NCI-H2107 treated with DMSO at 0.1 percent for 48 hours (cell line): ENCODE results near the gene AKR1B15.
"Not testable (repeated sequence)": the region's sequence is repeated elsewhere in the genome, so short reads cannot be mapped to it uniquely, and the experiment has no call there.

Source experiments
- DNase-seq: peaks from one replicate; lab custom pipeline; 2025; ENCODE audit not compliant: unreplicated experiment; lab: John Stamatoyannopoulos, UW

AKR1B15 gene

DNA sequence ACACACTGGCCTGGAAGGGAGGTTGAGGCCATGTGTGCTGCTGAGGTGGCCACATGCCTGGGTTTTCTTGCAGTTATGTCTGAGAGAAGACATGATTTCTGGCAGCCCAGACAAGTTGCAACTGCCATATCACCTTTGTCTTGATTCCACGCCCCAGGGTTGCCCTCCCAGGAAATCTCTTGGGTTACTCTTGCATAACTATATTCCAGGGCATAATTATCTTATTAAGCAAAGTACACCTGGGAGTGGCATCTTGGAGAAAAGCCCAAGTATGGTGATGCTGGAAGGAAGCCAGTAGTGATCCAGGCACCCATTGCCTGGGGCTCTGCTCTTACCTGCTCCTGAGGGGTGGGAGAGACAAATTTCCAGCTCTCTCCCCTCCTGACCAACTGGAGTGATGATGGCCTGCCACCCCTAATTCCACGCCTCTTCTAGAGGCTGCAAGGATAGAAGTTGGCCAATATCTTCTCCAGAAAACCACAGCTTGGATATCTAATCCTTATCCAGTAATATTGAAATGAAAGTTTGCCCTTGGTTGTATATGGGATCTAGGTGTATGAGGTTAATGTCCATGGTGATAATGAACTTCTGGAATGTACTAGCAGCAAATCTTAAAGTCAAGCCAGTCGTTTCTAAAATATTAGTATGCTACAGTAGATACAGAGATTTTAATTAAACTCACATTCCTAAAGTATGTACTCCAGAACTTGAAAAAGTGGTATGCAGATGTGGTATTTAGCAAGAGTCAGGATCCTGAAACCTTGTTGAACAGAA lies 16.5 kb upstream of the AKR1B15 start:
- no peak for DNase-seq

DNA sequence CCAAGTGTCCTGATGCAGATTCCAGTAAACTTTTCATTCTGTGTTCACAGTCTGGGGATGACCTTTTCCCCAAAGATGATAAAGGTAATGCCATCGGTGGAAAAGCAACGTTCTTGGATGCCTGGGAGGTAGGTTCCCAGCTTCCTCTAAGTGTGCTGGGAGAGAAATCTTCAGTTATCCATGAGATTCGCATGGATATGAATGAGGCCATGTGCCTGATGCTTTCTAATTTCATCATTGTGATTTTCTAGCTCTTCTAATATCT lies 16.0 kb upstream of the AKR1B15 start:
- no peak for DNase-seq

DNA sequence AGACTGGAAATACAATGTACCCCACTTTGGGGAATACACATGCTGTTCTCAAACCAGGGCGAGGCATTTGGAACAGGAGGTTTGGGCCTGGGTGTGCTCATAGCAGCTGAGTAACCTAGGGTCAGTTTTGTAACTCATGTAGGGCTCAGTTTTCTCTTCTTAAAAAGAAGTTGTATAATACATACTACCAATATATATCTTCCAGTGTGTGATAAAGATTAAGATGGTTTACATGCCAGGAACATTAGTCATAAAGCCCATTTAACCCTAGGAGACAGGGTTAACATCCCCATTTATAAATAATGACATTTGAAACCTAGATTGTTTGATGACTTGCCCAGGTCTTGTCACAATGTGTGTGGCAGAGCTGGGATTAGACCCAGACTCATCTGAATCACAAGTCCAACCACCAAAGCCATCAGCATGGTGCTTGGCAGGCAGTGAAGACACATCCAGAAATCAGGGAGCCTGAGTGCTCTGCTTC lies 15.6 kb upstream of the AKR1B15 start:
- DNase-seq, result no peak

DNA sequence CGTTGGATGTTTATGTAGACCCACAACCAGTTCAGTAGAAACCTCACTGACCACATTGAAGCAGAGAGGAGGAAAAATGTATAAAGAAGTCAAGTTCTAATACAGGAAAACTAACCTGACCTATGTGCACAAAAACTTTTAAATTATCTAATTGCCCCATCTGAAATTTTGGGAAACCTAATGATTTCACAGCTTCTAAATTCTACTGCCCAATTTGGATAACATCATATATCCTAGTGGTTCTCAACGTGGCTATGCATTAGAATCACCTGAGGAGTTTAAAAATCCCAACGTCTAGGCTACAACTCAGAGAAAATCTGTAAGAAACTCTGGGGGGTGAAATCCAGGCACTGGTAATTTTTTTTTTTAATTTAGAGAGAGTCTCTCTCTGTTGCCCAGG lies 14.3 kb upstream of the AKR1B15 start:
- no peak for DNase-seq

DNA sequence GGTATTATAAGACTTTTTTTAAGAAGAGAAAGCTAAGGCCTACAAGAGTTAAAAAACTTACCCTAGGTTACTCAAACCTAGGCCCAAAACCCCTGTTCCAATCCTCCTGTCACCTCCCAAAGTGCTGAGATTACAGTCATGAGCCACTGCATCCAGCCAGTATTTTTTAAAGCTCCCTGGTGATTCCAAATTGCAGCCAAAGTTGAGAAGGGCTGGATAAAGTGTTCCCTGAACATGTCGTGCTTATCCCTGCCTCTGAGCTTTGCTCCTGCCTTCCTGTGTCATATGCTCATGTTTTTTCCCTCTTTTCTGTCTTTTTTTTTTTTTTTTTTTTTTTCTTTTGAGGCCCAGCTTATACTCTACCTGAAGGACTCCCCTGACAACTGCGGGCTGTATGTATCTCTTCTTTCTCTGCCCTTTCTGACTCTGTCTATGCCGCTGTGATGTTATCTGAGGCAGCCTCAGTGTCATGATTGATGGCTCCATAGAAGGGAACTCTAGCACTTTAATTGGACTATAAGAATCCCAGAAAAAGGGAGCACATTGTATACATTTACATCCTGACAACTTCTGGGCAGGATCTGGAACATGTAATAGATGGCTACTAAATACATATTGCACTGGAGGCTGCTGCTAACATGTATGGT lies 13.5 kb upstream of the AKR1B15 start:
- DNase-seq, result no peak

DNA sequence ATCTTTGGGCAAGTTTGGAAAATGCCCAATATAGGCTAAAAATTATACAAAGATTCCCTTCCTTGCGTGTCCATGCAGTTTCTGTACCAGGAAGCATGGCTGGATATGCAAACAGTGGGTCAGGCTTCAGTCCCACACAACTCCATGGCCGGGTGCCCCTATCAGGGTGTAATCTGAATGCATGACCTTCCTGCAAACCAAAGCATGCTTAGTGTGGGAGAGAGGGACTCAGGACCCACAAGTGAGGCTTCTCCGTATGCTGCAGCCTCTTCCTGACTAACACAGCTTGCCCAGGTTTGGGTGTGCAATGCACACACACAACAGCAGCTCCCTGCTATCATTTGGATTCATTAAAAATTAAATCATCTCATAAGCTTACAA lies 13.0 kb upstream of the AKR1B15 start:
- DNase-seq, result no peak

DNA sequence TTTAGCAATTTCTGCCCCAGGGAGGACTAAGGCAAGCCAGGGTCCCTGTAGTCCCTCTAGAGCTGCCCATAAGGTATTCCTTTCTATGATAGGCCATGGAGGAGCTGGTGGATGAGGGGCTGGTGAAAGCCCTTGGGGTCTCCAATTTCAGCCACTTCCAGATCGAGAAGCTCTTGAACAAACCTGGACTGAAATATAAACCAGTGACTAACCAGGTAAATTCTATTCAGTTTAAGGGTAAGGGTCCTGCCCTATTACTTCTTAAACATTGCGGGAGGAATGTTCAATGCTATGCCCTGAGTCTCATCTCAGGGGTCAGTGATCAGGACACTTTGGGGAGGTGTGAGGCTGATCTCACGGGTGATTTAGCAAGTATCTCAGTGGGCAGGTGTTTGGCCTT lies 12.4 kb upstream of the AKR1B15 start:
- DNase-seq, result not testable (repeated sequence)

DNA sequence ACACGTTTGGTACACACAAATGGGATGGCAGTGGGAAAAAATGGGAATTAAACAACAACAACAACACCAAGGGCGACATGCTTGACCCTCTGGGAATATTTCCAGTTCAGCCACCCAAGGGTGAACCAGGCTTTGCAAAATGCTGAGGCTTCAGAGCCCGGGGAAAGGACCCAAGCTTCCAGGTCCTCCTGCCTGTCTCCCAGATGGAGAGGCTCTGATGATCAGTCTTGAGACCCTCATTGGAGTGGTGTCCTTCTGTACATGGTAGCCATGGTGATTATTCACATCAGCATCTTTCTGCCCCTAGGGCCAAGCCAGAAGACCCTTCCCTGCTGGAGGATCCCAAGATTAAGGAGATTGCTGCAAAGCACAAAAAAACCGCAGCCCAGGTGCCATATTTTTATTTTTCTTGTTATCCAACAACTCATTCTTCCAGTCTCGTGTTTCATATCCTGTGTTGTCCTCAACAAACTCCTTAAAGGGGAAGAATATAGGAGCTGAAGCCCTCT lies 11.6 kb upstream of the AKR1B15 start:
- not testable (repeated sequence) for DNase-seq

DNA sequence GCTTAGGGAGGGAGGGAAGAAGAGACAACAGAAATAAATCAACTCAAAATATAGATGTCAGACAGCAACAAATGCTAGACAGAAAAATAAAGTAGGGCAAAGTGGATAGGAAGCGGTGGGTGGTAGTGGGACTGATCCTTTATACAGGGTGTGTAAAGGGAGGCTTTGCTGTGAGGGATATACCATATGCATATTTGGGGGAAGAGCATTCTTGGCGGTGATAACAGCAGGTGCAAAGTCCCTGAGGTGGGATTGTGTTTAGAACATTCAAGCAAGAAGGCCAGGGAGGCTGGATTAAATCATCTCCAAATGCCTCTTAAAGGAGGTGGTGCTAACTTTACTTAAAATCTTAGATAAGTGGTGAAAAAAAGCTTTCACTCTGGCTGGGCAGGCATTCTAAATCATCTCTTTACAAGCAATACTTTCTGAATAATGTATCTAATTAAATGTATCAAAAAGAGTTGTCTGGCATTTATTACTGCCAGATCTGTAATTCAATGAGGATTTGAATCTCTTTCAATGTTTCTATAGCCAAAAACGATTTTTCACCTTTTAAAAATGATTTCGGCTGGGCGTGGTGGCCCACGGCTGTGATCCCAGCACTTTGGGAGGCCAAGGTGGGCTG lies 9.4 kb upstream of the AKR1B15 start:
- DNase-seq, result no peak

DNA sequence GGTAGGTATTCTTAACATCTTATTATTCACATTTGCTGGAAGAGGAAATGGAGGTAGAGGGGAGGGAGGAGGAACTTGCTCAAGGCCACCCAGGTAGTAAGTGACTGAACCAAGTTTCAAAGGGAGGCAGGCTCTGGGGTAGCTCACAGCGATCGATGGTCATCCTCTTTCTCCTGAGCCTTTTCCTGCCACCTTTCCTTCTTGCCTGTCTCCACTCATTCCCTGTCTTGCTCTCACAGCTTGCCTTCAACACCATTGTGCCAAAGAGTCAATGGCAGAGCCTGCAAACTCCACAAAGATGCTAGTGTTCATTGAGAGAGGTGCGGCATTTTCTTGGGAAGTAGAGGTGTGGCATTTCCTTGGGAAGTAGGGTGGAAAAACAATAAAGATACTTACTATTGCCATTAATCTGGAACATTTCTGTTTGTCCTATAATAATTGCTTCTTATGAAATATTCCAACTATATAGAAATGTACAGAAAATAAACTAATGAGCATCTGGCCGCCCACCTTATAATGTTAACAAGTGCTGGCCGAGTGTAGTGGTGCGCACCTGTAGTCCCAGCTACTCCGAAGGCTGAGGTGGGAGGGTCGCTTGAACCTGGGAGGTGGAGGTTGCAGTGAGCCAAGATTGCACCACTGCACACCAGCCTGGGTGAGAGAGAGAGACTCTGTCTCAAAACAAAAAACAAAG lies 7.3 kb upstream of the AKR1B15 start:
- DNase-seq, result not testable (repeated sequence)

DNA sequence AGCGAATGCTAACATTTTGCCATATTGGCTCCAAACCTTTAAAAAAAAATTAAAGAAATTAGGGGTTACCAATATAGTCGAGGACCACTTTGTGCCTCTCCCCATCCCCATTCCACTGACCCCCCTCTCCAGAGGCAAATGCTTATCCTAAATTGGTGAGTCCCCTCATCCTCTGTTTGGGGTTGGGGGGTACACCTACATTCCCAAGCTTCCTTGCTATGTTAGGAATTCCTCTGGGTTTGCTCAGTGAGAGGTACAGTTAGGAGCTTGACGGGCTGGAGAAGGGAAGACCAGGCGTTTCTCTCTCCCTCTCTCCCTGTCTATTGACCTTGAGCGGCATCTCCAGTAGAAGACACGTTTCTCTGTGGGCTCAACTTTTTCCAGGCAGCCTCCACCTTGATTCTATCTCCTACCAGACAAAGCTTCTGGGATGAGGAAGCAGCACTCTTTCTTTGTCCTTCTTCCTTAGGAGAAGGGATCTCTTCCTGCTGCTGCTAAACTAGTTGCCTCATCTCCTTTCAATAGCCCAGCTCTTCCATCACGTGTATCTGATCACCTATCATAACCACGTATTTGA lies 6.6 kb upstream of the AKR1B15 start:
- DNase-seq, result no peak

DNA sequence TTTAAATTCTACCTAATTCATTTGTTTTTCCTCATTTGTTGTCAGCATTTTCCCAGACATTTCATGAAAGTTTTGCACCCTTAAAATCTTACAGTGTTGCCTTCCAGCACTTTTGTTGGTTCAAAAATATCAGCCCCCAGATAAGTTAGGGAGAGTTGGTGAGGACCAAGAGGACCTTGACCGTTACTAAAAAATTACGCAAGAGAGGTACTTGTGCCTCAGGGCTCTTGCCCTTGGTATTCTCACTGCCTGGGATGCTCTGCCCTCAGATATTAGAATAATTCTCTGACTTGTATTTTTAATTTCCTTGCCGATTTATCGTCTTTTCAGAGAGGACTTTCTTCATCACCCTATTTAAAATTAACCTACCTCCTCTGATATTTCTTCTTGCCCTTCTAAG lies 3.5 kb upstream of the AKR1B15 start:
- no peak for DNase-seq

DNA sequence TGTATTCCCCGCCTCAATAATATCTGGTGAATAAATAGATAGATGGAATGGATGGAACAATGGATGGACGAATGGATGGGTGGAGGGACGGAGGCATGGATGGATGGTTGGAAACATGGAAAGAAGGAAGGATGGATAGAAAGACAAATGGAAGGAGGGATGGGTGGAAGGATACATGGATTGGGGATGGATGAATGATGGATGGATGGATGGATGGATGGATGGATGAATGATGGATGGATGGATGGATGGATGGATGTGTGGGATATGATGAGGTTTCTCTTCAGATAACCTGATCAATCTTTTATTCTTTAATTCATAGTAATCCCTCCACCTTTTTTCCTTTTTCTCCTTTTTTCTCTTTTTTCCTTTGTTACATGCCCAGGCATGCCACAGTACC lies 3.0 kb upstream of the AKR1B15 start:
- no peak for DNase-seq

DNA sequence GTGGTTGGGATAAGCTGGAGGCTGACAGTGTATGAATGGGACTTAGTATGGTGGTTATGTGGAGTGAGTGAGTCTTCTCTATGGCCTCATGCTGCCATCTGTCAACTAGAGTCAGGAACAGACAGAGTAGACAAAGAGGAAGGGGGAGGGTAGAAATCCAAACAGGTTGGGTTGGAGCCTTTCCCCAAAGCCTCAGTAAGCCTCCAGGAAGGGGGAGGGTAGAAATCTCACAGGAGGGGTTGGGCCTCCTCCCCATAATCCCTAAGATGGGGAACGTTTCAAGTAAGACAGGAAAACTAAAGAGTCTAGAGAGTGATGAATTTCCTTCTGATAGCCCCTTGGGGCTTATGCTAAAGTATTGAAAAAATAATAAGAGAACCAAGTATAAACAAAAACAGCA lies 2.0 kb upstream of the AKR1B15 start:
- DNase-seq, result peak; percentile 35

DNA sequence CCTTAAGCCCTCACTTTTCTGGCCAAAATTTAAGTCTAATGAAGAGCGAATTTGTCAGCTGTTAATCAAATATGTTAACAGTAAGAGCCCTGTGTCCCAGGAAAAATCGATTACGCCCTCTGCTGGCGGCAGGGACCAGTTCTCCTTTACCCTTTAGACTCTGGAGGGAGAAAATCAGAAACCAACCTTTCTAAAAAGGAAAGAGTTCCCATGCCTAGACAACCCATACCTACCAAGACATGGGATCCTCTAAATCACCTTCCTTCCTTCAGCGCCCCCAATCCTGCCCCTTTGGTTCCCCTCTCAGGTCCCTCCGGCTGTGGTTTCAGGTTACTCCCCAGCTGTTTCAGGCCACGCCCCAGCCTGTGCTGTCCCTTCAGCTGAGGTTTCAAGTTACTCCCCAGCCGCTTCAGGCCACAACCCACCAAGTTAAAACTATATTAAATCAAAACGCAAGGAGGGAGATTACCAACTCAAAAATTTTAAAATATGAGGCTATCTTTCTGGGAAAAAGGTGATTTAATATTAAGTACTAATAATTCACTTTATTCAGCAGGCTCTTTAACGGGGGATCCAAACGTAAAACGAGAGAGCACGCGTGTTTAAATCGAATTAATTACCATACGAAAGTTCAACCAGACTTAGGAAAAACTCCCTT lies 1.4 kb upstream of the AKR1B15 start:
- peak; percentile 73 for DNase-seq

DNA sequence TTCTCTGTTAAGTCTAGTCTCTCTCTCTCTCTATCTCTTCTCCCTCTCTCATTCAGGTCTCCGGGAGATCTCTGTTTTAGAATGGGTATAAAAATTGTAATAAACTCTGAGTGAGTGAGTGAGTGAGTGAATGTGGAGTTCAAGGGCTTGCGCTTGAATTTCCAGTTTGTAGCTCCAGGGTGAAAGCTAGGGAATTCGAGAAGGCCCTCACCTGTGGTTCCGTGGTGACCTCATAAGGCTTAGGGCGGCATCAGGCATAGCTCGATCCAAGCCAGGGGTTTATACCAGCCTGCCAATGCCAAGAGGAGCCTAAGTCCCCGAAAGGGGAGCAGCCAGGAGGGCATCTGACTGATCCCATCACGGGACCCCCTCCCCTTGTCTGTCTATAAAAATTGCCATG lies 456 bp downstream of the AKR1B15 start:
- no peak for DNase-seq

DNA sequence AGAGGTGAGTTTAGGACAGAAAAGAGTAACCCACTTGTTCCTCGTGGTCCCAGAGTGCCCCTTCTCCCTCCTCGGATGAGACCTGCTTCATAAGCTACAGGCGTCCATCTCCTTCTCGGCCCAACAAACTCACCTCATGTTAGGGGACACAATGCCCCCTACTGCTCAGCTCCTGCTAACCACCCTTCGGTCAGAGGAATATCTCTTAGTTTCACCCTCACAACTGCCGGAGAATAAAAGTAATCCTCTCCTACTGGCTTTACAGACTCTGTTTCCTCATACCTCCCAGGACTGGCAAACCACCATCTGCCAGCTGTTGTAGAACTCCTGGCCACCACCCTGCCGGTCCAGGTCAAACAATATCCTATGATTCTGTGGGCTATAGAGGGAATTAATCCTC lies 3.2 kb downstream of the AKR1B15 start:
- DNase-seq, result no peak

DNA sequence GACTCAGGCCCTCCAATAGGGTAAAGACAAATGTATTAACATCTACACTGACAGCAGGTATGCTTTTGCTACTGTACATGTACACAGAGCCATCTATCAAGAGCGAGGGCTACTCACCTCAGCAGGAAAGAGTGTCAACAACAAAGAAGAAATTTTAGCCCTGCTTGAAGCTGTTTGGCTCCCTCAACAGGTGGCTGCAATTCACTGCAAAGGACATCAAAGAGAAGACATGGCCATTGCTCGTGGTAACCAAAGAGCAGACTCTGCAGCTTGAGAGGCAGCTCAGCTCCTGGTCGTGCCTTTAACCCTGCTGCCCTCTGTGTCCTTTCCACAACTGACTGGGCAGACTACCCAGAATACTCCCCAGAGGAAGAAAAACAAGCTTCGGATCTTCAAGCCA lies 5.1 kb downstream of the AKR1B15 start:
- no peak for DNase-seq

DNA sequence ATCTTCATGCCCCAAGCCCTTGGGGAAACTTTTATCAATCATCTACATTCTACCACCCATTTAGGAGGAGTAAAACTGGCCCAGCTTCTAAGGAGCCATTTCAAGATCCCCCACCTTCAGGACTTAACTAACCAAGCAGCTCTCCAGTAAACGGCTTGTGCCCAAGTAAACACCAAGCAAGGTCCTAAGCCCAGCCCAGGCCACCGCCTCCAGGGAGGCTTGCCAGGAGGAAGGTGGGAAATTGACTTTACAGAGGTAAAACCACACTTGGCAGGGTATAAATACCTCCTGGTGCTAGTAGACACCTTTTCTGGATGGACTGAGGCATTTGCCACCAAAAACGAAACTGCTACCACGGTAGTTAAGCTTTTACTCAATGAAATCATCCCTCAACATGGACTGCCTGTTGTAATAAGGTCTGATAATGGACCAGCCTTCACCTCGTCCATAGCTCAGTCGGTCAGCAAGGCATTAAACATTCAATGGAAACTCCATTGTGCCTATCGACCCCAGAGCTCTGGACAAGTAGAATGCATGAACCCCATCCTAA lies 5.6 kb downstream of the AKR1B15 start:
- no peak for DNase-seq

DNA sequence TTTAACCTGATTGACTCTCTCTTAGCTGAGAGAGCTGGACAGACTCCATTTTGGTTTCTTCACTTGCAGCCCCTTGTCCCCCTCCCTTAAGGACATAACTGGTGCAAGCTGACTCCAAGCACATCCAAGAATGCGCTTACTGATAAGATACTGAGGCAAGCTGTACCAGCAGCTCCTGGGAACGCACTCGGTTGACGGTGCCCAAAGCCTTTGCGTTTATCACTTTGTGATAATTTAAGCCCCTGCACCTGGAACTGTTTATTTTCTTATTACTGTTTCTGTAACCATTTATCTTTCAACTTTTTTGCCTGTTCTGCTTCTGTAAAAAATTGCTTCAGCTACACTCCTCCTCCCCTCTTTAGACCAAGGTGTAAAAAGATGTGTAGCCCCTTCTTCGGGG lies 8.5 kb downstream of the AKR1B15 start:
- no peak for DNase-seq

DNA sequence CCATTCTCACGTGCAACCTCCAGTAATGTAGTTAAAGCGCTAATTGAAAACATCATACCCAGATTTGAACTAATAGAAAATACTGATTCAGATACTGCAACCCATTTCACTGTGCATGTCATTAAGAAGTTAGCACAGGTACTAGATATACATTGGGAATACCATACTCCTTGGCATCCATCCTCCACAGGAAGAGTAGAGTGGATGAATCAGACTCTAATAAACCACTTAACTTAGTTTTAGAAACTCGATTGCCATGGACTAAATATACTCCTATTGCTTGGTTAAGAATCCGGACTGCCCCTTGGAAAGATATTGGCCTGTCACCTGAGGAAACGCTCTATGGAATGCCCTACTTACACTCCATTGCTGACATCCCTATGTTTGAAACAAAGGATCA lies 9.5 kb downstream of the AKR1B15 start:
- DNase-seq, result no peak
